AG09309 (cell line): Measurements from ENCODE around the gene DPEP3.
A peak's percentile ranks its signal among the peaks of the same experiment; 100 is the strongest.

Experiments used
- DNase-seq: peaks from one replicate; pipeline ENCODE4 v3.0.0-alpha.2; 2010; ENCODE audit warnings: low read depth
- H3K4me3 ChIP-seq: 2 replicates; pipeline ENCODE4 v1.5.1; 2011; ENCODE audit warnings: mild to moderate bottlenecking, low read depth, low read length, moderate library complexity; ENCODE audit not compliant: control insufficient read depth
- TF ChIP-seq, protein P1 (sequence below): IDR thresholded peaks from 2 replicates; pipeline ENCODE4 v1.5.1; 2011; ENCODE audit warnings: mild to moderate bottlenecking, low read depth, low read length, inconsistent platforms; ENCODE audit not compliant: insufficient read depth, control insufficient read depth; ENCODE audit errors: missing control alignments

The DPEP3 gene

DNA sequence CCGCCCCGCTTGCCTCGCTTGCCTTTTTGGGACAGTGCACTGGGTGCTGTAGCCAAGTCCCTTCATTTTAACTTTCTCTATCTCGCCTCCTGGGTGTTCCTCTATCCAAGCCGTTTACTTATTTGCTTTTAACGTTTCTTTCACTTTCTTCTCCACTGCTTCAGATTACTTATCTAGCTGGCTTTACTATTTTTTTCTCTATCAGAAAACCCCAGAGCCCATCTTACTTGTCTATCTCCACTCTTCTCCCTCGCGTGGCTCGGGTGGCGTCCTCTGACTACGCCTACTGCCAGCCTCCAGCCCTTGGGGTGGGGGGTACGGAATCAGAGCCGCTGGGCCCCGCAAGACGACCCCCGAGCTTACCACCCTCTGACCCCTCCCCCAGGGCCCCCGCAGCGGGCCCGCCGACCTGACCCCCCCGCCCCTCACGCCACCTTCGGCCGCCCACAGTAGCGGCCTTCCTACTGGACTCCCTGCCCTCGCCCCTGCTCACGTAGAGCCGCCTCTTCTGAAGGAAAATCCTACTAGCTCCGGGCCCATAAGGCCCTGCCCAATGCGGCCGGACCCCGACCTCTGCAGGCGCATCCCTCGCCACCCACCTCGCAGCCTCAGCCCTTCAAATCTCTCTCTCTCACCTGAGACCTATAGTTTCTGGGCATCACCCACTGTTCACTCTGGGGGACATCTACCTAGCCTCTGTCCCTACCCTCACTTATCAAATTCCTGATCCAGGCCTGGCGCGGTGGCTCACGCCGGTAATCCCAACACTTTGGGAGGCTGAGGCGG lies 10.9 kb downstream of the DPEP3 start:
- H3K4me3 ChIP-seq: peak overlapping the region; percentile 51
- TF ChIP-seq, protein P1, sequence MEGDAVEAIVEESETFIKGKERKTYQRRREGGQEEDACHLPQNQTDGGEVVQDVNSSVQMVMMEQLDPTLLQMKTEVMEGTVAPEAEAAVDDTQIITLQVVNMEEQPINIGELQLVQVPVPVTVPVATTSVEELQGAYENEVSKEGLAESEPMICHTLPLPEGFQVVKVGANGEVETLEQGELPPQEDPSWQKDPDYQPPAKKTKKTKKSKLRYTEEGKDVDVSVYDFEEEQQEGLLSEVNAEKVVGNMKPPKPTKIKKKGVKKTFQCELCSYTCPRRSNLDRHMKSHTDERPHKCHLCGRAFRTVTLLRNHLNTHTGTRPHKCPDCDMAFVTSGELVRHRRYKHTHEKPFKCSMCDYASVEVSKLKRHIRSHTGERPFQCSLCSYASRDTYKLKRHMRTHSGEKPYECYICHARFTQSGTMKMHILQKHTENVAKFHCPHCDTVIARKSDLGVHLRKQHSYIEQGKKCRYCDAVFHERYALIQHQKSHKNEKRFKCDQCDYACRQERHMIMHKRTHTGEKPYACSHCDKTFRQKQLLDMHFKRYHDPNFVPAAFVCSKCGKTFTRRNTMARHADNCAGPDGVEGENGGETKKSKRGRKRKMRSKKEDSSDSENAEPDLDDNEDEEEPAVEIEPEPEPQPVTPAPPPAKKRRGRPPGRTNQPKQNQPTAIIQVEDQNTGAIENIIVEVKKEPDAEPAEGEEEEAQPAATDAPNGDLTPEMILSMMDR: no peak
- no peak for DNase-seq

DNA sequence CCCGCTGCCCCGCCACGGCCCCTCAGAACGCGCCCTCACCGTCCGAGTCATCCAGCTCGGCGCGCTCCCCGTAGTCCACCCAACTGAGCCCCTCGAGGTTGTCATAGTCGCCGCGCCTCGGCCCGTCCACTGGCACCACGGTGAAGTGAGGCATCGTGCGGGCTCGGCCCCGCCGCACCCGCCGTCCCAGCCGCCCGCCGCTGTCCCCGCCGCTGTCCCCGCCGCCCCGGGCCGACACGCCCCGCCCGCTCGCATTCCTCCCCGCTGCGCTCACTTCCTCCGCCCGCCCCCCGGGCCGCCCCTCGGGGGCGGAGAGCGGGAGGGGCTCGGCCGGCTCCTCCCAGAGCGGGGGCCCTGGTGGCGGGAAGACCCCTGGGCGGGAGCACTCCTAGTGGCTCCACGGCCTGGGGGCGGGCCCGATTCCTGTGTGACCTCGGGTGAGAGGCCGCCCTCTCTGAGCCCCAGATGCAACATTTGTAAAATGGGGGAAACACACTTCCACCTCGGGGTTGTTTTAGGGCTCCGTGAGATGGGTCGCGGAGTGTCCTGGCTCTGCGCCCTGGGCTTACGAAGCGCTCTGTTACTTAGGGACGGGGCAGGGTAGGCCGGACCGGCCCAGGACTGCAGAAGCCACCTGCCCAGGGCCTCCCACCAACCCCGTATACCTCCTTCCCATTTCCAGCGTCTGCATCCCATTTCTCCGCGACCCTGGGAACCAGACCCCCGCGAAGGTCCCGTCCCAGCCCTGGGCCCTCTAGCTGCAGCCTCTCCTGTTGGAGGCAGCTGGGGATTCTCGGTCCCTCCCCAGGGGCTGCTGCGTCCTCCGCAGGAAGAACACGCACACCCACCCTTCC lies 11.7 kb downstream of the DPEP3 start, which contains the start of gene SLC12A4:
Gene SLC12A4, minus strand, starts transcription at position 238 of the 854 bp plus-strand sequence. Its CDS starts 84 bp downstream, at position 154.
- H3K4me3 ChIP-seq: peak within 1 kb of the TSS; percentile 51
- TF ChIP-seq, protein P1: no peak
- no peak for DNase-seq

DNA sequence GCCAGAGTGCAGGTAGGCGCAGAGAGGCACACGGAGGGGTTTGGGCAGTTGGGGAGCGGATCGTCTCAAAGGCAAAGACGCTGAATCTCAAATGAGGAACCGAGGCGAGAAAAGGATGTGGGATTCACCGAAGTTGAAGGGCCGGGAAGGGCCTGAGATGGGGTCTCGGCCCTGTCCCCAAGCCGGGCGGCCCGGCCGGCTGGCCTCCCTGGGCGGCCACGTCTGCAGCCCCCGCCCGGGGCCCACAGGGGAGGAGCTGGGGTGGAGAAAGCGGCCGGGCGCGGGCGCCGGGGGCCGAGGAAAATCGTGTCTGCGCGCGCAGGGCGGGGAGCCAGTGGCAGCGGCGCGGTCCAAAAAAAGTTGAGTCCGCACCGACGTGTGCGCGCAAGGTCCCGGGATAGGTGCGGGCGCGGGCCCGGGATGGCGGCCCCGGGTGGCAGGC lies 12.3 kb downstream of the DPEP3 start:
- TF ChIP-seq, protein P1: no peak
- no peak for DNase-seq
- H3K4me3 ChIP-seq: peak overlapping the region; percentile 51

DNA sequence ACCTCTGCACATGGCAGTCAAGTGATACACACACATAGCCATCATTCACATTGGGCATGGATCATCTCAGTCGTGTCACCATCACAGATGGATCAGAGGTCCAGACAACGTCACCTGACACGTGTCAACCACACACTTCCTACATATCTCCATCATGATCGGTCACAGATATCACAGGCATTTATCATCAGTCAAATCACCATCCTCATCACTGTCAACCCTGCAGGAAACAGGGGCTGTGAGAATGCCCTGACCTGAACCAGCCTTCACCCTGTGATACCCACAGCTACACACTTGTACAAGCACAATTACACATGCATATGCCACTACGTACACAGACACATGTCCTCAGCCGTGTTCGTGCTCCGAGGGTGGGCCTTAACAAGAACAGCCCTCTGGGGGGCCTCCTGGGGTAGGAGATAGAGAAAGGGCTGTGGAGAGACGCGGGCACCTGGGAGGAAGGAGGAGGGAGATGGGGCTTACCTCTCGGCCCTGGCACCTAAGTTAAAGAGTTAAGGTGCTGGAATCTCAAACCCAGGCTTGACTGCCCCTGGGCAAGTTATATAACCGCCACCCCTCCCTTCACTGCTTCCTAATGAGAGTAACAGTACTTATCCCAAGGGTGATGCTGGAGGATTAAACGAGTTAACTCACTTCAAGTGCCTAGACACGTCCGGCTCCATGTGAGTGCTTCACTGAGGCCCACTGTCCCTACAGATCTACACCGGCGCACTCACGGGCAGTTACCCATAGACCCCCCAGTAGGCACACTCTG lies 12.9 kb downstream of the DPEP3 start:
- TF ChIP-seq, protein P1: no peak
- H3K4me3 ChIP-seq: peak overlapping the region; percentile 51
- DNase-seq: no peak

DNA sequence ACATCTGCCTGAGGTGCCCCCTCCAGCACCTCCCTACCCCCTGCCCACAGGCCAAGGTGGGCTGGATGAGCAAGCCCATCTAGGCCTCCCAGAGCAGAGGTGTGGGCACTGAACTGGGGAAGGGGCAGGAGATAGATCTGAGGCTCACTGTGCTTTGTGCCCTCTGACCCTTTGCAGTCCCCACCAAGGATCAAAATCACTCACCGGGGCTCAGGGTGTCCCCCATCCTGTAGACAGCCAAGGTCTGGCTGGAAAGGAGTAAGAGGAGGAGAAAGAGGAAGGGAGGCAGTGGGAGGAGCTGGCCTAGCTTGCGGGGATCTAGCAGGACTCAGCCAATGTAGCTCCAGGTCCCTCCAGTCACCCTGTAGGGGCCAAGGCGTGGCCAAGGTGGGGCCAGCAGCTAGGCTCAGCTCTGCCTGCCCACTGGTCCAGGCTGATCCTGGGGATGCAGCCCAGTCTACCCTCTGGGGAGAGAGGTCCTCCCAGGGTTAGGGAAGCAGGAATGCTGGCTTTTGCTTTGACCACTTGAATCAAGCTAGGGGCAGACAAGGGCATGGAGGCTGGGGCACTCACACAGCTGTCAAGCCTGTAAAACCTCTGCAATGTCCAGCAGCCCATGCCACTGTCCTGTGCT lies 13.6 kb downstream of the DPEP3 start:
- no peak for DNase-seq
- peak overlapping the region; percentile 51 for H3K4me3 ChIP-seq
- TF ChIP-seq, protein P1: no peak
